ENCODE measurements around the gene AGGF1. TPM values are rescaled to one million over a fixed set of nuclear protein-coding genes. Genes with fewer than 3 reads are reported as not detected.
"Not testable (repeated sequence)": the region's sequence is repeated elsewhere in the genome, so short reads cannot be mapped to it uniquely, and the experiment has no call there.

AGGF1 gene
- total RNA-seq = 10 to 100 TPM; 15.4 to 25.5 (median 19.6) TPM

GRCh38 chr5:77030097-77031071, at the start of gene AGGF1:
Gene AGGF1 (plus strand): TSS chr5:77030404. CDS start chr5:77030767, 363 bp downstream.
- no peak for TF ChIP-seq CTCF (IDR thresholded peaks at IDR 0.05)
- ATAC-seq (ENCODE audit: low FRiP score) (peak; percentile 96), DNase-seq (ENCODE audit: low spot score) (peak; percentile 75)

GRCh38 chr5:76980518-76981144, 49.6 kb upstream of the AGGF1 start:
- no peak for TF ChIP-seq CTCF (IDR thresholded peaks at IDR 0.05)
- DNase-seq (ENCODE audit: low spot score) = no peak
- no peak for ATAC-seq (ENCODE audit: low FRiP score)

- TF ChIP-seq CTCF (IDR thresholded peaks at IDR 0.05) = no peak
- no peak for ATAC-seq (ENCODE audit: low FRiP score)
- no peak for DNase-seq (ENCODE audit: low spot score)
These were observed 47.8 kb upstream of the AGGF1 start for GRCh38 chr5:76982450-76982849.

- TF ChIP-seq CTCF (IDR thresholded peaks at IDR 0.05) = no peak
- no peak for DNase-seq (ENCODE audit: low spot score)
These were observed 46.7 kb upstream of the AGGF1 start for GRCh38 chr5:76983468-76983867.

GRCh38 chr5:76986825-76987526, 43.2 kb upstream of the AGGF1 start:
- DNase-seq (ENCODE audit: low spot score) (no peak), ATAC-seq (ENCODE audit: low FRiP score) (no peak)
- no peak for TF ChIP-seq CTCF (IDR thresholded peaks at IDR 0.05)

More at GRCh38 chr5:76983468-76983867, 46.7 kb upstream of the AGGF1 start:
- no peak for ATAC-seq (ENCODE audit: low FRiP score)

GRCh38 chr5:76990899-76991459, 39.2 kb upstream of the AGGF1 start:
- ATAC-seq (ENCODE audit: low FRiP score) (no peak), DNase-seq (ENCODE audit: low spot score) (no peak)
- TF ChIP-seq CTCF (IDR thresholded peaks at IDR 0.05) = no peak

- not testable (repeated sequence) for DNase-seq (ENCODE audit: low spot score); ATAC-seq (ENCODE audit: low FRiP score)
These were observed 36.8 kb upstream of the AGGF1 start for GRCh38 chr5:76993436-76993835.

Data from omental fat pad (tissue), 4 donors.